Vagina (tissue), 2 donors: Measurements from ENCODE around the gene GNG14. TPM values are rescaled to one million over a fixed set of nuclear protein-coding genes. Genes with fewer than 3 reads are reported as not detected.
"Not testable (repeated sequence)": the region's sequence is repeated elsewhere in the genome, so short reads cannot be mapped to it uniquely, and the experiment has no call there.

ENCODE experiments used
- DNase-seq, 2 donors: peaks; one replicate each; pipeline ENCODE4 v3.0.0-alpha.2; 2017; ENCODE audit errors: extremely low spot score in 2 of 2
- H3K27ac ChIP-seq: fragments of 200-600 bp; sonication (generic); one replicate; pipeline ENCODE4 v1.5.1; 2019
- H3K27me3 ChIP-seq: fragments of 200-600 bp; sonication (generic); one replicate; pipeline ENCODE4 v1.5.1; 2019
- H3K36me3 ChIP-seq, 2 donors: fragments of 200-600 bp; sonication (generic); one replicate each; pipeline ENCODE4 v1.5.1; 2017 to 2019
- H3K4me1 ChIP-seq: fragments of 200-600 bp; sonication (generic); one replicate; pipeline ENCODE4 v1.5.1; 2019
- H3K4me3 ChIP-seq, 2 donors: fragments of 200-600 bp; sonication (generic); 1 replicate in 1 of 2; 2 replicates in 1 of 2; pipeline ENCODE4 v1.5.1; 2016 to 2019
- H3K9me3 ChIP-seq: fragments of 200-600 bp; sonication (generic); one replicate; pipeline ENCODE4 v1.5.1; 2019
- CTCF ChIP-seq, 3 experiments: fragments of 450-650 bp in 2 of 3; fragments of 200-600 bp in 1 of 3; sonication (generic) in 1 of 3; IDR thresholded peaks; one replicate each; pipeline ENCODE4 v1.5.1; 2017 to 2019; ENCODE audit warnings: antibody characterized with exemption in 3 of 3, mild to moderate bottlenecking in 2 of 3, moderate library complexity in 2 of 3
- POLR2A ChIP-seq, 2 donors: fragments of 450-650 bp; IDR thresholded peaks; one replicate each; pipeline ENCODE4 v1.6.1; 2017; ENCODE audit warnings: antibody characterized with exemption in 2 of 2, mild to moderate bottlenecking in 2 of 2, moderate library complexity in 2 of 2
- POLR2AphosphoS5 ChIP-seq, 2 donors: sonication (generic); formaldehyde crosslinking; IDR thresholded peaks; one replicate each; pipeline ENCODE4 v1.9.0; 2017; ENCODE audit warnings: antibody characterized with exemption in 2 of 2, mild to moderate bottlenecking in 2 of 2, low read depth in 1 of 2; ENCODE audit not compliant: insufficient read depth in 1 of 2
- intact Hi-C: fragments of 100-400 bp; cut with DNase I; formaldehyde crosslinking; loops from one replicate; pipeline ENCODE4 v1.15.1; 2023
- total RNA-seq: library from RNA; depleted of rRNA; stranded (reverse); fragments of >200 nt; gene quantifications from one replicate; pipeline ENCODE4 v1.2.3, GENCODE V29; 2016

Gene GNG14
- total RNA-seq, 1 donor from 2014 or later: not detected

GRCh38 chr19:12722566-12723380 lies 35.0 kb downstream of the GNG14 start:
- peaks cover 49% of the 10 kb centered on the region for H3K4me1 ChIP-seq
- TF ChIP-seq POLR2AphosphoS5 (IDR thresholded peaks at IDR 0.05; ENCODE audit: insufficient read depth in 1 of 2, low read depth in 1 of 2) (peak; percentile 85 to 96), POLR2A (IDR thresholded peaks at IDR 0.05) (no peak)
- no peaks in the 10 kb centered on the region for H3K27me3 ChIP-seq
- no peaks in the 10 kb centered on the region for H3K9me3 ChIP-seq
- peak overlapping the region; percentile 95 for H3K27ac ChIP-seq
- peaks cover 0 to 10% of the 10 kb centered on the region in 2 donors for H3K36me3 ChIP-seq
- intact Hi-C loops: no loop called here
- peak overlapping the region; percentile 78 to 84 for H3K4me3 ChIP-seq
- DNase-seq: peak in 1 of 2 donors; percentile 98

GRCh38 chr19:12723381-12723640 lies 35.5 kb downstream of the GNG14 start:
- no peaks in the 10 kb centered on the region for H3K9me3 ChIP-seq
- H3K4me1 ChIP-seq: peaks cover 49% of the 10 kb centered on the region
- peak overlapping the region; percentile 95 for H3K27ac ChIP-seq
- H3K4me3 ChIP-seq: peak overlapping the region; percentile 51 to 78
- intact Hi-C loops: no loop called here
- DNase-seq: no peak
- TF ChIP-seq CTCF (IDR thresholded peaks at IDR 0.05): no peak
- TF ChIP-seq POLR2A (IDR thresholded peaks at IDR 0.05): no peak
- no peak for TF ChIP-seq POLR2AphosphoS5 (IDR thresholded peaks at IDR 0.05; ENCODE audit: insufficient read depth in 1 of 2, low read depth in 1 of 2)
- H3K27me3 ChIP-seq: no peaks in the 10 kb centered on the region
- peaks cover 0 to 8% of the 10 kb centered on the region in 2 donors for H3K36me3 ChIP-seq

GRCh38 chr19:12723641-12724426 lies 36.0 kb downstream of the GNG14 start, which contains the start of gene TNPO2:
TNPO2 (minus strand) TSS chr19:12723932; CDS start chr19:12720977, 2,955 bp downstream.
- no peak for DNase-seq
- H3K27me3 ChIP-seq: no peaks in the 10 kb centered on the region
- intact Hi-C loops: no loop called here
- H3K36me3 ChIP-seq: peaks cover 0 to 8% of the 10 kb centered on the region in 2 donors
- peak within 1 kb of the TSS; percentile 95 for H3K27ac ChIP-seq
- no peaks in the 10 kb centered on the region for H3K9me3 ChIP-seq
- H3K4me3 ChIP-seq: peak within 1 kb of the TSS; percentile 51 to 78
- TF ChIP-seq POLR2AphosphoS5 (IDR thresholded peaks at IDR 0.05; ENCODE audit: insufficient read depth in 1 of 2, low read depth in 1 of 2) (peak in 1 of 2 donors; percentile 20), CTCF (IDR thresholded peaks at IDR 0.05) (no peak)
- peaks cover 45% of the 10 kb centered on the region for H3K4me1 ChIP-seq

GRCh38 chr19:12725612-12726011 lies 37.8 kb downstream of the GNG14 start:
- peaks cover 0 to 23% of the 10 kb centered on the region in 2 donors for H3K36me3 ChIP-seq
- intact Hi-C loops, DNase-seq, H3K27me3 ChIP-seq, H3K4me3 ChIP-seq, H3K9me3 ChIP-seq, H3K27ac ChIP-seq: not testable (repeated sequence)
- peaks cover 29% of the 10 kb centered on the region for H3K4me1 ChIP-seq

GRCh38 chr19:12726988-12727316 lies 39.2 kb downstream of the GNG14 start:
- no peak overlapping the region for H3K4me3 ChIP-seq
- intact Hi-C loops: no loop called here
- no peaks in the 10 kb centered on the region for H3K9me3 ChIP-seq
- TF ChIP-seq POLR2A (IDR thresholded peaks at IDR 0.05): no peak
- no peak for TF ChIP-seq CTCF (IDR thresholded peaks at IDR 0.05)
- no peak for TF ChIP-seq POLR2AphosphoS5 (IDR thresholded peaks at IDR 0.05; ENCODE audit: insufficient read depth in 1 of 2, low read depth in 1 of 2)
- peaks cover 0 to 31% of the 10 kb centered on the region in 2 donors for H3K36me3 ChIP-seq
- H3K27ac ChIP-seq: no peak overlapping the region
- DNase-seq: no peak
- peaks cover 27% of the 10 kb centered on the region for H3K4me1 ChIP-seq
- no peaks in the 10 kb centered on the region for H3K27me3 ChIP-seq
